ENCODE results near the gene SPDYE1.

- TF ChIP-seq CTCF (IDR thresholded peaks at IDR 0.05; ENCODE audit: low read length) (no peak), EZH2 (IDR thresholded peaks at IDR 0.05; ENCODE audit: borderline replicate concordance, low read length) (no peak)
Measured at GRCh38 chr7:43953071-43953470, 44.6 kb upstream of the SPDYE1 start.

Data from OCI-LY1 (cell line).